Posterior vena cava (tissue), 2 donors: ENCODE data around the gene TACC3. TPM values are rescaled to one million over a fixed set of nuclear protein-coding genes. Genes with fewer than 3 reads are reported as not detected.

Source experiments
- DNase-seq: peaks from one replicate; pipeline ENCODE4 v3.0.0-alpha.2; 2020; ENCODE audit warnings: low spot score
- intact Hi-C, 2 donors: fragments of 100-400 bp; cut with DNase I; formaldehyde crosslinking; loops; one replicate each; pipeline versions ENCODE4 v1.14.1 to v1.14.2; 2022 to 2023
- total RNA-seq, 2 donors: library from RNA; stranded (reverse); fragmentation: NEBNext Ultra II Directional; extraction: Animal tissue kit (Norgen Biotek cat#: 25700); gene quantifications; one replicate each; pipeline ENCODE4 v1.2.1, GENCODE V29; 2021
- donor health status: DM: yes; HTN: yes; CAD: no.
- donor health status: DM: yes; HTN: yes; CAD: no.

The TACC3 gene
- total RNA-seq, 2 donors from 2014 or later = 5.2 to 9.3 TPM

DNA sequence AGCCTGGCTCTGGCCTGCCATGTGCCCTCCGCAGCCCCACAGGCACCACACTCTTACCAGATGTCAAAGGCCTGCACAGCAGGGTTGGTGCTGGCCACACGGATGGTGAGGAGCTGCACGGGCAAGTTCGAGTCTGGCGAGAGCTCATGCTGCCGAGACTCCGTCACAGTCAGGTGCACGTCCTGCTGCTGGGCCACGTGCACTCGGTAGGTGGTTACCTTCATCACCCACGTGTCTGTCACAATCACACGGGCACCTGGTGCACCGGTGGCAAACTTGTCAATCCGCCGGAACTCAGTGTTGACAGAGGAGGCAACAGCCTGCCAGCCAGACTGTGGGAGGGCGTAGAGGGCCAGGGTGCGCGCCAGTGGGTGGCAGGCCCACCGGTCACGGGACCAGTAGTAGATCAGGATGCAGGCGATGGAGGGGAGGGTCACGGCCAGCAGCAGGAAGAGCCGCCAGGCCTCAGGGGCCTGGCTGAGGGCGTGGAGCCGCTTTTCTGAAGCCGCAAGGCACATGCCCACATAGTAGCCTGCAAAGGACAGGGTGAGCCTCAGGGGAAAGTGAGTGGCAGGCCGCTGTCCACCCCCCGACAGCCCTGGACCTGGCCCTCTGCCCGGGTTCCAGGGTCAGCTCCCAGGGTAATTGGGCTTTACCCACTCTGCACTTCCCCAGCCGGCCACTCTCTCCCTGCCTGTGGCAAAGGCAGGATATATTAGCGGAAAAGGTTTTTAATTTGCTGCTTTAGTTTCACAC lies 3.0 kb upstream of the TACC3 start:
- DNase-seq = no peak
- intact Hi-C loops = no loop called here

DNA sequence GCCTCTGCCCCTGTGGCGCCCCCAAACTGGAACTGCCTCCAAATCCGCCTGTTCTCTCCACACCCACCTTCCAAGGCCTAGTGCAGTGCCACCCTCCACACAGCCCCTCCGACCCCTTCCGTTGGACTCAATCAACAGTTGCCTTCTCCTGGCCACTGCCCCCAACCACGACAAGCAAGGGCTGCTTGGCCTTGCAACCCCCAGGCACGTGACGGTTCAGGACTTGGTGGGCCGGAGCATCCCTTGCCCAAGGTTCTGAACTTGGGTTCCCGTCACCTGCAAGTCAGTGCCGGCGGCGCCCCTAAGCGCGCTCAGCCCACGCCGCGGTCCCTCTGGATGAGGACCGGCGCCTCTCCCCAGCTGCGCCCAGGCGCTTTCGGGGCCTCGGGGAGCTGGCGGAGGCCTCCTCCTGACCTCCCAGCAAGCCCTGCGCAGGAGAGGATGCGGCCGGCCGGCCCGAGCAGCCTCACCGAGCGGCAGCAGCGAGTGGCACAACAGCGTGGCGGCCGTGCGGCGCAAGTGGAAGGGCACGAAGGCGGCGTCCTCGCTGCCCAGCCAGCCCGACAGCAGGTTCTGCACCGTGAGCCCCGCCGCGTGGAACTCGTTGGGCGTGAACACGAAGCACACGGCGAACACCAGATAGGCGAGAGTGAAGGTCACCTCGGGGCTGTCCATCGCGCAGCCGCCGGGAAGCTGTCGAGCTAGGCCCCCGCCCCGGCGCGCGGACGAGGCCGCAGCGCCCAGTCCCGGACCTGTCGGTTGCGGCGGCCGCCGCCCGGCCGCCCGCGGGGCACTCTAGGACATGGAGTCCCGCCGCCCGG lies 948 bp upstream of the TACC3 start:
- intact Hi-C loops = loop anchor here in 1 of 2 donors (10.0 kb wide), 1 partner anchor 366 kb away; no protein-coding TSS in a partner anchor
- peak; percentile 87 for DNase-seq

DNA sequence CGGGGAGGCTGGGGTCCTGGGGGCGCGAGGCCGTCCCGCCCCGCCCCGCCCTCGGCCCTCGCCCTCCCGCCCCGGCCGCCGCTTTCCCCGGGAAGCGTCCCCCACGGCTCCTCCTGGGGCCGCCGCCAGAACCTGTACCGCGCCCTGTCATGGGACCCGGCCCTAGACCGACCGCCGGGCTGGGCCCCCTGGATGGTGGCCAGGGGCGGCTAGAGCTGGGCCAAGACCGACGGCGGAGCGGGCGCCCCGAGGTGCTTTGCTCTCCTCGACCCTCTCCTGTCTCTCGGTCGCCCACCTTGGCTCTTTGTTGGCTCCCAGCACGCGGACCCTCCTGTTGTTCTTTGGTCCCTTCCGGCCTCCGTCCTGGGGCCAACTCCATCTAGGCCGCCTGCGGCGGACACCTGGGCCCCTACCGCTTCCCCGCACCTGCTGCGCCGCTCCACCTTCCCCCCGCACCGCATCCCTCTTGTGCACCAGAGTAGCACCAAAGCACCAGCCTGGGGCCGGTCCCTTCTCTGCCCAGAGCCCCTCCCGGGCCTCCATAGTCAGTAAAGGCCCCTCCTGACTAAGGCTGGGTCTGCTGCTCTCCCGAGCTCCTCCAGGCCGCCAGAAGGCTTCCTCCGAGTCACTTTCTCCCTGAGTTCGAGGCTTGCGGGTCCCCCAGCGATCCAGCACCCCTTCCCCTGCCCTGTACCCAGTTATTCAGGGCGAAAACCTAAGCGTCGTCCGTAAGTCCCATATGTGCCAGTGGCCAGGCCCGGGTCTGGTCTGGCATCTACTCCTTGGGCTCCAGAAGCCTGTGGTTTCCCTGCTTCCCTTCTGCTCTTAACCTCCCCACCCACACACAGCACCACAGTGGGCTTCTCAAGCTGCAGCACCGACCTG lies 587 bp downstream of the TACC3 start:
- DNase-seq = peak; percentile 81
- intact Hi-C loops = loop anchor here in 1 of 2 donors (10.0 kb wide), 1 partner anchor 367 kb away; no protein-coding TSS in a partner anchor

DNA sequence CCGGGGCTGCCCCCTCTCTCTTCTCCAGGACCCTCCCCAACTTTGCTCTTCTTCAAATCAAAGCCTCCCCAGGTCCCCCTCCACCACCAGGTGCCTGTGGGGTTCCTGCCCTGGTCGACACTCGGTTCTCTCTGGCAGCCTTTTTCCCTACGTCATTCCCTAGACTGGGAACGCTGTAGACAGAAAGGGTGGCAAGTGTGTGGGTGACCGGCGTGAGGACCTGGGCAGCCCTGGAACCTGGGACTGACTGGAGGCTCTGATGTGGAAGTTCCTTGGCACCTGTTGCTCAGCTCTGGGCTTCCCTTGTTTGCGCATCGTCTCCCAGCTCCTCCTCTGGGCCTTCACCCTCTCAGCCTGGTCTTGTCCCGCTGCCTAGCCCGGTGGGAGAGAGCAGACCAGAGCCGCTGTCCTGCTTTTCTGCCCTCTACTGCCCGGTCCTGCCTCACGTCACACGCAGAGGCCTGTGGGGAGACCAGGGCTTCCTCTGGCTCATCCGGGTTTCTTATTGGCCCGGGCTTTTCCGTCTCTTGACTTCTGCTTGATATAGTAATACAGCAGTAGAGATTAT lies 1.3 kb downstream of the TACC3 start:
- intact Hi-C loops = loop anchor here in 1 of 2 donors (10.0 kb wide), 1 partner anchor 368 kb away; no protein-coding TSS in a partner anchor
- peak; percentile 70 for DNase-seq

DNA sequence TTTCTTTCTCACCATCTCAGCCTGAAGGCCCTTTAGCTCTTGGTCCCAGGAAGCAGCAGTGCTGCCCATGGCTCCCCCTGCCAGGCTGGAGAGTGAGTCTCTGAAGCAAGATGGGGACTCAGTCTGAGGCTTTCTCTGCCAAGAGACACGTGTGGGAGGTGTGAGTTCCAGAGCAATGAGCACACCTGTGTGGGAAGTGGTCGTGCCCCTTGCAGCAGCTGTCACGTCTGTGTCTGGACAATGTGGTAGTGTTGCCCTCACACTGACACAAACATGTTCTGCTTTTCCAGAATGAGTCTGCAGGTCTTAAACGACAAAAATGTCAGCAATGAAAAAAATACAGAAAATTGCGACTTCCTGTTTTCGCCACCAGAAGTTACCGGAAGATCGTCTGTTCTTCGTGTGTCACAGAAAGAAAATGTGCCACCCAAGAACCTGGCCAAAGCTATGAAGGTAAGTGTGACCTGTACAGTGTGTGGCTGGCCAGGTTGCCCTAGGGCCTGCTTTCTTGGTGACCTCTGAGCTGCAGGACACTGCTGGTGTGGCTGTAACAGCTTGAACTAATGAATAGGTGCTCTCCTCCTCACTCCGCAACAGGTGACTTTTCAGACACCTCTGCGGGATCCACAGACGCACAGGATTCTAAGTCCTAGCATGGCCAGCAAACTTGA lies 1.9 kb downstream of the TACC3 start:
- intact Hi-C loops = loop anchor here in 1 of 2 donors (10.0 kb wide), 1 partner anchor 368 kb away; no protein-coding TSS in a partner anchor
- peak; percentile 68 for DNase-seq

DNA sequence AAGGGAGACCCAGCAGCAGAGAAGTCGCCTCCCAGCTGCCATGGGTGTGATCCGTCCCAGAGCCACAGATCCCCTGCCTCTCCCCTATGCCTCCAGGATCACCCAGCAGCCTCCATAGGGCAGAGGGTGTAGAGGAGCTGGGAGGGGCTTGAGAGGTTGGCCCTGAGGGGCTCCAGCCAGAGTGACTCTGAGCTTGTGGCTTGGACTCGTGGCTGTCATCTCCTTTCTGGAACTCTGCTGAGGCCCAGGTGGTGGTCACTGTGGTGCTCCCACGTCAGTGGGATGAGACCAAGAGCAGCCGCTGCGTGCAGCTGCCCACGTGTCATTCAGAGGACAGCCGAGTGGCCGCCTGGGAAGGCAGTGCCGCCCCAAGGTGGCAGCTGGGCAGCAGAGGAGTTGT lies 4.2 kb downstream of the TACC3 start:
- intact Hi-C loops = loop anchor here (5.0 to 10.0 kb wide), 2 partner anchors 33 to 371 kb away; no protein-coding TSS in a partner anchor
- peak; percentile 63 for DNase-seq

DNA sequence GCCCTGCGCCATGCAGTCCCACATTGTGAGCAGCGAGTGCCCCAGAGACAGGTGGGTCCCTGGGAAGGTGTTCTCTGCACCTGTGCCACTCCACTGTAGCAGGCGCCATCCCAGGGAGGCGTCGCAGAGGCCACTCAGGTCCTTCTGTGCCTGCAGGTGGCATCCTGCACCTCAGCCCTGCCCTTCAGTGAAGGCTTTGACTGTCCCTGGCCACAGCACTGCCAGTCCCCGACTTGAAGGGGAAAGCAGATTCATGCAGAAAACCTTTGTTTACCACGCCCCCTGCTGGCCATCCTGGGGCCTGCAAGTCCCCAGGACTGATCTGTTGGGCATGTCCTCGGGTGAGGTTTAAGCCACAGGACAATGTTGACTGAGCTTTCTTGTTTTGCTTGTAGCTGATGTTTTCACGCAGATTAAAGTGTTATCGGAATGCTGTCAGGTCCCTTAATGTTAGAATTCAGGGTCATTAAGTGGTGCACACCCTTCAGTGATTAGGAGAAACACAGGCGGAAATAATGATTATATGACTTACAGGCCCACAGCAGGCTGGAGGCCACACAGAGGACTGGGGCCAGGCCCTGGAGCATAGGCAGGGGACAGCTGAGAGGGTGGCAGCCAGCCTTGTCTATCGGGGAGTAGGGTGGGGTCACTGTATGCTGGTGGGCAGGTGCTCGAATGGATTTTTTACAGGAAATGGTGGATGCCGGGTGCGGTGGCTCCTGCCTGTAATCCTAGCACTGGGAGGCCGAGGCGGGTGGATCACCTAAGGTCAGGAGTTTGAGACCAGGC lies 5.0 kb downstream of the TACC3 start:
- DNase-seq = peak; percentile 97
- intact Hi-C loops = loop anchor here (5.0 to 10.0 kb wide), 2 partner anchors 34 to 372 kb away; no protein-coding TSS in a partner anchor

DNA sequence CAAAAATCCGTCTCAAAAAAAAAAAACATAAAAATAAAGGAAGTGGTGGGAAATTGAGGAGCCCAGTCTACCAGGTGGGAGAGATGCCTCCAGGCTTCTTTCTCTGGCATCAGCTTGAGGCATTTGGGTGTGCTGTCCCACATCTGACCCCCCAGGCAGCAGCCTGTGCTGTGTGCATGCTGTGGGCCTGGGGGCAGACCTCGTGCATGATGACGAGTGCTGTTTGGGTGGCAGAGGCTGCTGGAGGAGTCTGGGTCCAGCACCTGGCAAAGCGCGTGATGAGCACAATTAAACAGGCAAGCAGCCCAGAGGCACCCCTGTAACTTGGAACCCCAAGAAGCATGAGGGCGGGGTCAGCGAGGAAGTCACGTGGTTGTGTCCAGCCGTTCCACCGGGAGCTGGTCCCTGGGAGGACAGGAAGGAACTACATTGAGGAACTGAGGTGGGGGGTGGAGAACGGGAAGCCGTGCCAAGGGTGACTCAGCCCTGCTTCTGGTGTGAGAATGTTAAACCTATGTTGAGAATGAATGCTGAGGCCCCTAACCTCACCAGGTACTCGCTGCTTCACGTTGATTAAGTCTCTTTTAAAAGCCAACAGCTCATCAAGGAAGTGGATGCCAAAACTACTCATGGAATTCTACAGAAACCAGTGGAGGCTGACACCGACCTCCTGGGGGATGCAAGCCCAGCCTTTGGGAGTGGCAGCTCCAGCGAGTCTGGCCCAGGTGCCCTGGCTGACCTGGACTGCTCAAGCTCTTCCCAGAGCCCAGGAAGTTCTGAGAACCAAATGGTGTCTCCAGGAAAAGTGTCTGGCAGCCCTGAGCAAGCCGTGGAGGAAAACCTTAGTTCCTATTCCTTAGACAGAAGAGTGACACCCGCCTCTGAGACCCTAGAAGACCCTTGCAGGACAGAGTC lies 6.1 kb downstream of the TACC3 start:
- intact Hi-C loops = loop anchor here (5.0 to 10.0 kb wide), 2 partner anchors 35 to 373 kb away; no protein-coding TSS in a partner anchor

DNA sequence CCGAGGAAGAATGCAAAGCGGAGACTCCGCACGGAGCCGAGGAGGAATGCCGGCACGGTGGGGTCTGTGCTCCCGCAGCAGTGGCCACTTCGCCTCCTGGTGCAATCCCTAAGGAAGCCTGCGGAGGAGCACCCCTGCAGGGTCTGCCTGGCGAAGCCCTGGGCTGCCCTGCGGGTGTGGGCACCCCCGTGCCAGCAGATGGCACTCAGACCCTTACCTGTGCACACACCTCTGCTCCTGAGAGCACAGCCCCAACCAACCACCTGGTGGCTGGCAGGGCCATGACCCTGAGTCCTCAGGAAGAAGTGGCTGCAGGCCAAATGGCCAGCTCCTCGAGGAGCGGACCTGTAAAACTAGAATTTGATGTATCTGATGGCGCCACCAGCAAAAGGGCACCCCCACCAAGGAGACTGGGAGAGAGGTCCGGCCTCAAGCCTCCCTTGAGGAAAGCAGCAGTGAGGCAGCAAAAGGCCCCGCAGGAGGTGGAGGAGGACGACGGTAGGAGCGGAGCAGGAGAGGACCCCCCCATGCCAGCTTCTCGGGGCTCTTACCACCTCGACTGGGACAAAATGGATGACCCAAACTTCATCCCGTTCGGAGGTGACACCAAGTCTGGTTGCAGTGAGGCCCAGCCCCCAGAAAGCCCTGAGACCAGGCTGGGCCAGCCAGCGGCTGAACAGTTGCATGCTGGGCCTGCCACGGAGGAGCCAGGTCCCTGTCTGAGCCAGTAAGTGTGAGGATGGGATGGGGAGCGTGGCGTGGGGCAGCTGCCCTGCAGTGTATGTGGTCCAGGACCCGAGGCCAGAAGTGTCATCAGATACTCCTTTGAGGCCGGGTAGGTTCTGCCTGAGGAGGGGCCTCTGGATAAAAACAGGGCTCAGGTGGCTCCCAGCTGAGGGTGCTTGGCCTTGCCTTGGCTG lies 7.0 kb downstream of the TACC3 start:
- DNase-seq = no peak
- intact Hi-C loops = loop anchor here (5.0 to 10.0 kb wide), 2 partner anchors 36 to 374 kb away; no protein-coding TSS in a partner anchor

More for the DNA sequence above, 6.1 kb downstream of the TACC3 start:
- peak; percentile 91 for DNase-seq

DNA sequence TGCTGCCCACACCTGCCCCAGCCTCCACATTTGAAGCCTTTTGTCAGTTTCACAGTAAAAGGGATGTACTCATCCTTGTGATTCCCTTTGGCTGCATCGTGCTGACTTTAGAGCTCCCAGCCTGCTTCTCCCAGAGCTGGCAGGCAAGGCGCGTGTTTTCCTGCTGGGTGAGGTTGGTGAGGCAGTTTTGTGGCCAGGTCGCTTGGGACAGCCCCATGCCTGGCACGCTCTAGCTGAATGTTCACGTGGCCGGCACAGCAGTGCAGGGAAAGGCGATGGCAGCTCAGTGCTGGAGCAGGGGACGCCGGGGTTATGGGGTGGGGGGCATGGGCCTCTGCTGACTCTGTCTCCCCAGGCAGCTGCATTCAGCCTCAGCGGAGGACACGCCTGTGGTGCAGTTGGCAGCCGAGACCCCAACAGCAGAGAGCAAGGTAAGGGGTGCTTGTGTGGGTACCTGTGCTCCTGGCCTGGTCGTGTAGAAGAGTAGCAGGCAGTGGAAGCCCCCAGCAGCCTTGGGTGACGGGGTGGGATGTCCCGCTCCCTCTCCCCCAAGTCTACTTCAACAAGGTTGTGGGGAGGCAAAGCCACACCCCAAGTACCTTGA lies 9.3 kb downstream of the TACC3 start:
- intact Hi-C loops = no loop called here
- no peak for DNase-seq

DNA sequence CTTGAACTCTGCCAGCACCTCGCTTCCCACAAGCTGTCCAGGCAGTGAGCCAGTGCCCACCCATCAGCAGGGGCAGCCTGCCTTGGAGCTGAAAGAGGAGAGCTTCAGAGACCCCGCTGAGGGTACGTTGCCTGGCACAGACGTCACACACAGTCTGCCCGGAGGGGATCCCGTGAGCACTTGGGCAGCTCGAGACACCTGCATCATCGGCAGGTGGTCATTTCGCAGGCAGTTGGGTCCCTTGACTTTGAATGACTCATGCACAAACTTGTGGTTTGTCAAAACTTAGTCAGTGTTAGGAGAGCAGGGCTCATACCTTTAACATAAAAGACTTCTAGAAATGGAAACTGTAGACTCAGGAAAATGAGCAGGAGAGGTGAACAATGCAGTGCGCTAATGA lies 9.9 kb downstream of the TACC3 start:
- DNase-seq = no peak
- intact Hi-C loops = no loop called here

DNA sequence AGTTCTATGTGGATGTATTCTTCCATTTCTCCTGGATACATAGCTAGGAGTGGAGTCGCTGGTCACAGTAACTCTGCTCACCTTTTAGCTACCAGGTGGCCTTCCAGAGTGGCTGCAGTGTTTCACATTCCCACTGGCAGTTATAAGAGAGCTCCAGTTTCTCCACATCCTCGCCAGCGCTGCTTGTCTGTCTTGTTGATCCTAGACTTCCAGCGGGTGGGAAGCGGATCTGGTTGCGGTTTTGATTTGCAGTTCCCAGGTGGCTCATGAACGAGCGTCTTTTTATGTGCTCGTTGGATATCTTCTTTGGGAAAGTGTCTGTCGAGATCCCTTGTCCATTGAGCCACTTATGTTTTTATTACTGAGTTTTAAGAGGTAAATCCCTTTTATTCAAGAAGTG lies 11.6 kb downstream of the TACC3 start:
- intact Hi-C loops = no loop called here
- DNase-seq = no peak

DNA sequence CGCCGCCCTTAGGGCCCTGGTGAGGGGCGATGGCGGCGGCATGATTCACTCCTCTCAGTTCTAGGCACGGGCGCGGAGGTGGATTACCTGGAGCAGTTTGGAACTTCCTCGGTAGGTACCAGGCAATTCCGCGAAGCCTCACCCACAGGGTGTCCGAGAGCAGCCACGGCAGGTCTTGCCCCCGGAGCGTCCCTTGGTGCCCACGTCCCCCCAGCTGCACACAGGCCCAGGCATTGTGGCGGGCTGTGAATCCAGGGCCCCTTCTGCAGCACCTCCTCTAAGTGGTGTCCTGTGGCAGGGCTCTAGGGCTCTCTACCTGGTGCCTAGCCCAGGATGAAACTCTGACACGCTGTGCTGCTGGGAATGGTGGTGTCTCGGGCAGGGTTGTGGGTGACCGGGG lies 13.9 kb downstream of the TACC3 start:
- DNase-seq = no peak
- intact Hi-C loops = no loop called here

DNA sequence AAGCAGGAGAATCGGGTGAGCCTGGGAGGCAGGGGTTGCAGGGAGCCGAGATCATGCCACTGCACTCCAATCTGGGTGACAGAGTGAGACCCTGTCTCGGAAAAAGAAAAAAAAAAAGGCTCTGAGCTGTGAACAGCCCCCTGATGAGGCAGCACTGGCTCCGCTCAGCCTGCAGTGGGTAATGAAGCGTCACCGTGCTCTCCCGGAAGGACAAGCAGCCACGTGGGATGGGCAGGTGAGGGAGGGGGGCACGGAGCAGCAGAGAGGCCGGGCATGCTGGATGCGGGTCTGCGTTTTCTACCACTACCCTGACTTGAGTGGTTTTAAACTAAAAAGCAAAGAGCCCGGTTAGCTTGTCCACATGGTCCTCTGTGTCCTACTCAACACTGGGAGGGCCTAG lies 15.5 kb downstream of the TACC3 start:
- intact Hi-C loops = no loop called here
- no peak for DNase-seq

DNA sequence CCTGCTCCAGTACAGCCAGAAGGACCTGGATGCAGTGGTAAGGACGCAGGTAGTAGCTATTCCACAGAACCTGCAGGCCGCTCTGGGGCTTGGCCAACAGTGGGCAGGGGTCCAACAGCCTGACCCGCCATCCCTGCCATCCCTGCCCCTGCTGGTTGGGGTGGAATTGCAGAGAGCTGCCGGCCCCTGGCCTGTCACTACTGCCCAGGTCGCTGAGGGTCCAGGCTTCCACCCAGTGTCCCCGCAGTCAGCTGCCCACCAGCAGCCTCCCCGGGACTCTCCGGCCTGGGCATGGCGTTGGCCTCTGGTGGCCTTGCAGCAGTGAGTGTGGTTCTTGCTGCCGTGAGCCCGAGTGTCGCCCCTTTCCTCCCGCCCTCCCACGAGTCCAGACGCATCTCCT lies 16.3 kb downstream of the TACC3 start:
- intact Hi-C loops = no loop called here

More for the DNA sequence above, 16.3 kb downstream of the TACC3 start:
- no peak for DNase-seq
